Astrocyte (in vitro differentiated cells and primary cell): ENCODE results near the gene AFF2. TPM values are rescaled to one million over a fixed set of nuclear protein-coding genes. Genes with fewer than 3 reads are reported as not detected.
A peak's percentile ranks its signal among the peaks of the same experiment; 100 is the strongest.

ENCODE experiments used
- DNase-seq: peaks from one replicate; pipeline ENCODE4 v3.0.0-alpha.2; 2010; ENCODE audit warnings: low read depth
- FAIRE-seq: peaks from 2 replicates; lab custom pipeline; 2011; peaks lifted over from hg19 to GRCh38; lab: Jason Lieb, UNC
- H2AFZ ChIP-seq: 2 replicates; pipeline ENCODE4 v1.6.0; 2012; ENCODE audit warnings: low read depth, low read length, inconsistent platforms
- H3K27ac ChIP-seq: 2 replicates; pipeline ENCODE4 v1.5.1; 2011; ENCODE audit warnings: low read depth, low read length, inconsistent platforms
- H3K27me3 ChIP-seq: 2 replicates; pipeline ENCODE4 v1.6.0; 2011; ENCODE audit warnings: low read length, inconsistent platforms; ENCODE audit not compliant: insufficient read depth
- H3K36me3 ChIP-seq: 2 replicates; pipeline ENCODE4 v1.5.1; 2011; ENCODE audit warnings: low read length, inconsistent platforms; ENCODE audit not compliant: insufficient read depth
- H3K4me1 ChIP-seq: 2 replicates; pipeline ENCODE4 v1.5.1; 2011; ENCODE audit warnings: low read length, inconsistent platforms; ENCODE audit not compliant: insufficient read depth
- H3K4me2 ChIP-seq: 2 replicates; pipeline ENCODE4 v1.6.0; 2012; ENCODE audit warnings: low read length, inconsistent platforms
- H3K4me3 ChIP-seq: 2 replicates; pipeline ENCODE4 v1.5.1; 2011; ENCODE audit warnings: low read depth, mild to moderate bottlenecking, low read length, inconsistent platforms; ENCODE audit not compliant: insufficient read depth
- H3K79me2 ChIP-seq: 2 replicates; pipeline ENCODE4 v1.6.0; 2012; ENCODE audit warnings: mild to moderate bottlenecking, low read length, inconsistent platforms; ENCODE audit not compliant: insufficient read depth
- H3K9ac ChIP-seq: 2 replicates; pipeline ENCODE4 v1.6.0; 2012; ENCODE audit warnings: mild to moderate bottlenecking, low read length, inconsistent platforms
- H3K9me3 ChIP-seq: 2 replicates; pipeline ENCODE4 v1.5.1; 2012; ENCODE audit warnings: low read depth, mild to moderate bottlenecking, low read length, inconsistent platforms; ENCODE audit not compliant: insufficient read depth
- H4K20me1 ChIP-seq: 2 replicates; pipeline ENCODE4 v1.6.0; 2012; ENCODE audit warnings: low read length, inconsistent platforms; ENCODE audit not compliant: insufficient read depth
- H3K27ac Mint-ChIP-seq: one replicate; pipeline ENCODE4 v1.8.0; 2021; ENCODE audit warnings: mild to moderate bottlenecking, mixed read lengths; ENCODE audit not compliant: unreplicated experiment
- H3K27me3 Mint-ChIP-seq: one replicate; pipeline ENCODE4 v1.8.0; 2021; ENCODE audit warnings: low read depth, mixed read lengths; ENCODE audit not compliant: unreplicated experiment
- H3K36me3 Mint-ChIP-seq: one replicate; pipeline ENCODE4 v1.8.0; 2021; ENCODE audit warnings: low read depth, mixed read lengths; ENCODE audit not compliant: unreplicated experiment
- H3K4me1 Mint-ChIP-seq: one replicate; pipeline ENCODE4 v1.8.0; 2021; ENCODE audit warnings: low read depth, mixed read lengths; ENCODE audit not compliant: unreplicated experiment
- H3K4me3 Mint-ChIP-seq: one replicate; pipeline ENCODE4 v1.8.0; 2021; ENCODE audit warnings: mild to moderate bottlenecking, moderate library complexity, mixed read lengths; ENCODE audit not compliant: unreplicated experiment
- H3K9me3 Mint-ChIP-seq: one replicate; pipeline ENCODE4 v1.8.0; 2021; ENCODE audit warnings: mild to moderate bottlenecking, mixed read lengths; ENCODE audit not compliant: unreplicated experiment
- CTCF ChIP-seq: IDR thresholded peaks from 2 replicates; pipeline ENCODE4 v1.5.1; 2011; ENCODE audit warnings: low read depth, mild to moderate bottlenecking, inconsistent platforms, low read length, moderate library complexity; ENCODE audit not compliant: insufficient read depth
- EZH2 ChIP-seq: IDR thresholded peaks from 2 replicates; pipeline ENCODE4 v1.6.1; 2012; ENCODE audit warnings: mild to moderate bottlenecking, low read length, inconsistent platforms; ENCODE audit not compliant: insufficient read depth
- total RNA-seq: library from RNA; stranded (reverse); gene quantifications from 2 replicates; pipeline ENCODE4 v1.2.1, GENCODE V29; 2021

The AFF2 gene
- total RNA-seq, 1 donor from 2014 or later: 8.3 TPM

GRCh38 chrX:148538582-148538981, 38.2 kb downstream of the AFF2 start:
- Mint-ChIP-seq H3K36me3 (no peaks in the 10 kb centered on the region), H3K4me1 (peaks cover 13% of the 10 kb centered on the region), H3K27me3 (no peaks in the 10 kb centered on the region), H3K4me3 (no peak overlapping the region), H3K27ac (no peak overlapping the region), H3K9me3 (no peaks in the 10 kb centered on the region)
- Histone ChIP-seq H3K27ac (no peak overlapping the region), H4K20me1 (no peaks in the 10 kb centered on the region), H3K36me3 (no peaks in the 10 kb centered on the region), H2AFZ (no peak overlapping the region), H3K79me2 (no peaks in the 10 kb centered on the region), H3K4me3 (no peak overlapping the region), H3K4me1 (no peaks in the 10 kb centered on the region), H3K9ac (no peak overlapping the region), H3K9me3 (no peaks in the 10 kb centered on the region), H3K4me2 (no peak overlapping the region), H3K27me3 (no peaks in the 10 kb centered on the region)
- no peak for FAIRE-seq
- DNase-seq: no peak
- TF ChIP-seq CTCF (no peak), EZH2 (no peak)

- Histone ChIP-seq H3K36me3 (no peaks in the 10 kb centered on the region), H3K4me3 (no peak overlapping the region), H3K9ac (no peak overlapping the region), H3K9me3 (no peaks in the 10 kb centered on the region), H3K4me1 (no peaks in the 10 kb centered on the region), H3K27me3 (no peaks in the 10 kb centered on the region), H3K27ac (no peak overlapping the region), H2AFZ (no peak overlapping the region), H4K20me1 (no peaks in the 10 kb centered on the region), H3K79me2 (no peaks in the 10 kb centered on the region), H3K4me2 (no peak overlapping the region)
- Mint-ChIP-seq H3K4me3 (no peak overlapping the region), H3K4me1 (peaks cover 11% of the 10 kb centered on the region), H3K36me3 (no peaks in the 10 kb centered on the region), H3K27ac (no peak overlapping the region), H3K9me3 (no peaks in the 10 kb centered on the region), H3K27me3 (no peaks in the 10 kb centered on the region)
- FAIRE-seq (no peak), DNase-seq (no peak)
- no peak for TF ChIP-seq EZH2
- TF ChIP-seq CTCF: no peak
These were observed 39.7 kb downstream of the AFF2 start for GRCh38 chrX:148540114-148540513.

- Histone ChIP-seq H3K27me3 (no peaks in the 10 kb centered on the region), H3K9ac (no peak overlapping the region), H3K9me3 (no peaks in the 10 kb centered on the region), H3K36me3 (no peaks in the 10 kb centered on the region), H3K4me1 (no peaks in the 10 kb centered on the region), H3K27ac (no peak overlapping the region), H2AFZ (no peak overlapping the region), H4K20me1 (no peaks in the 10 kb centered on the region), H3K79me2 (no peaks in the 10 kb centered on the region), H3K4me2 (no peak overlapping the region), H3K4me3 (no peak overlapping the region)
- FAIRE-seq (peak; percentile 95), DNase-seq (no peak)
- Mint-ChIP-seq H3K27me3 (no peaks in the 10 kb centered on the region), H3K4me1 (peaks cover 11% of the 10 kb centered on the region), H3K9me3 (no peaks in the 10 kb centered on the region), H3K27ac (no peak overlapping the region), H3K4me3 (no peak overlapping the region), H3K36me3 (no peaks in the 10 kb centered on the region)
- TF ChIP-seq EZH2: no peak
- TF ChIP-seq CTCF: no peak
These were observed 40.5 kb downstream of the AFF2 start for GRCh38 chrX:148540671-148541583.
